Medulla oblongata (tissue), 1 donor: ENCODE results near the gene XPC.

Experiments
- DNase-seq: peaks from one replicate; pipeline ENCODE4 v3.0.0-alpha.2; 2015; ENCODE audit errors: extremely low spot score

XPC gene

DNA sequence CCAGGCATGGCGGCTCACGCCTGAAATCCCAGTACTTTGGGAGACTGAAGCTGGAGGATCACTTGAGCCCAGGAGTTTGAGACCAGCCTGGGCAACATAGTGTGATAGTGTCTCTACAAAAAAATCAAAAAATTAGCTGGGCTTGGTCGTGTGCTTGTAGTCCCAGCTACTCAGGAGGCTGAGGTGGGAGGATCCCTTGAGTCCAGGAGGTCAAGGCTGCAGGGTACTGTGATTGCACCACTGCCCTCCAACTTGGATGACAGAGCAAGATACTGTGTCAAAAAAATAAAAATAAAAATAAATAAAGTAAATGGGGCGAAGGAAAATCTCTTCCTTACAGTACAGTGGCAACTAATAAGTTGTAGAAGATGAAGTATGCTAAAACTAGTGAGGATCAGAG, 29.8 kb upstream of the XPC start:
- no peak for DNase-seq

GRCh38 chr3:14206548-14207177, 28.3 kb upstream of the XPC start:
- no peak for DNase-seq

- no peak for DNase-seq
Measured at GRCh38 chr3:14204515-14205284, 26.3 kb upstream of the XPC start.

DNA sequence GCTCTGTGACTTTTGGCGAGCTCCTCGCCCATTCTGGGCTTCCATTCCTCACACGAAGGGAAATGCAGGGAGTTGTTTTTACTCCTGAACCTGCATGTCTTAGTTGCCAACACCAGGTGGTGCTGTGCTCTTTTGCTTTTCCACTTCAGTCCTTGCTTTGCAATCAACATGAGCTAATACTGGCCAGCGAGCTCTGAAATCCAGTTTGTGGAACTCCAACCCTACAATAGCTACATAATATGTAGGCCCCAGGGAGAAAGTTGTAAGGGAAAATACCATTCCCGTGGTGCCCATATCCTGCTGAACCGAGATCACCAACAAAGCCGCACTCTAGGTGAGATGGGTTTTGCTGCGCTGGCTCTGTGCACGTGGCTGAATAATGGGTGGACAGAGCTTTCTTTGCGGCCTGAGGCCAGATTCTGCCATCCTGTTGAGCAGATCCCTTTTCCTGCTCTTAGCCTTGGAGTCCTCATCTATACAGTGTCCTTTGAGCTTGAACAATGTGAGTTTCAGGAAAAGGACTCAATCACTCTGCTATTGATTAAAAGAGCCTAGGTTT, 25.2 kb upstream of the XPC start:
- DNase-seq: peak; percentile 90

DNA sequence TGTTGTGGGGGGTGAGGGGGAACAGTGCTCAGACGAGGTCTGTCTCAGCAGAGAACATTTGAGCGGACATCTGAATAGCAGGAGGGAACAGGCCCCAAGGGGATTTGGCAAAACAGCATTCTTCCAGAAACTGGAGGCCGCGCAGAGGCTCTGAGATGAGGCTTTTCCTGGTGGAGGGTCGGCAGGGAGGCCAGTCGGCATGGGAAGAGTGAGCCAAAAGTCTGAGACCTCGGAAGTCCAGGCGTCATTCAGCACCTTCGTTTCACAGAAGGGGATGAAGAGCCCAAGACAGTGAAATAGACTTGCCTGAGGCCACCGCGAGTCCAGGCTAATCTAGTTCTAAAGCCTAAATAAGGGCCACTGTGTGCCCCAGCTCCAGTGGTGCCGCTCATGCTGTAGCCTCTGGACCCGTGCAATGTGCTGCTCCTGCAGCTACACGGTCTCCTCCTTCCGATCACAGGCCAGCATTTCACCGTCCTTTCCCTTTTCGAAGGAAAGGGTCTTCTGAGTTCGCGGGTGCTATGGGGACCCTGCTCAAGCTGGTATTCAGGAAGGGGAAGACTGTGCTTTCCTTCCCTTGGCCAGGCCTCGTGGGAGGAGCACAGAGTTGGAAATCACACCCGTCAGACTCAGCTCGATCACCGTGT, 24.6 kb upstream of the XPC start:
- no peak for DNase-seq

- DNase-seq: no peak
Measured at GRCh38 chr3:14201940-14202684, 23.7 kb upstream of the XPC start.

DNA sequence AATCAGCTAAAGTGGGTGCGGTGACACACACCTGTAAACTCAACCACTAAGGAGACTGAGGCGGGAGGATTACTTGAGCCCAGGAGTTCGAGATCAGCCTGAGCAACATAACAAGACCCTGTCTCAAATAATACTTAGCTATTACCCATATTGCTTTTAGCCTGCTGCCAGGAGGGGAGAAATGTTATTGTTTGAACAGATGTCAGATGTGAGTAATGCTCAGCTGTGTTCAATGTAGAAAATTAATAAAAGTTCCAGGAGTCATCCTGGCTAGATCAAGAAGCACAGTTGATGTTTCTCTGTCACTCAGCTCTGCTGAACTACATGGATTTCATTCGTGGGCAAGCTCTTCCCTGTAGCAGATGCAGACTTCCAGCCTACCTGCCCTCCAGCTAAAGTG, 22.4 kb upstream of the XPC start:
- no peak for DNase-seq

- DNase-seq: no peak
Measured at GRCh38 chr3:14200276-14200675, 21.9 kb upstream of the XPC start.

DNA sequence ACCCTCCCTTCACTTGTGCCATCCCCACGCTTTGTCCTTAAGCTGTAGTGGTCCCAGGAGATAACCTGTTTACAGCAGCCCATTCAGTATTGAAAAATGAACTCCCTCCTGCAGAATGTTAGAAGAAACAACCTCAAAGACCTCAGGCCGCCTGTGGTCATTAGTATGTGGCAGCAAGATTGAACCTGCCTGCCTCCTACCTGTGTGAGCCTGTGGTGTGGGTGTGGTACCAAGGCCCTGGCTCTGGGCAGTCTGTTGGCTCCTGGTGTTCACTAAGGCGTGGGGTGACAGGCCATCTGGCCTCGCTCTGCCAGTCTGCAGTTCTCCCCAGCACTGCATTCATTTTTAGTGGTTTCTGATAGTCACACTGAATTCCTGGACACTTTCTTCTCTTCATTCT, 21.2 kb upstream of the XPC start:
- DNase-seq: no peak

DNA sequence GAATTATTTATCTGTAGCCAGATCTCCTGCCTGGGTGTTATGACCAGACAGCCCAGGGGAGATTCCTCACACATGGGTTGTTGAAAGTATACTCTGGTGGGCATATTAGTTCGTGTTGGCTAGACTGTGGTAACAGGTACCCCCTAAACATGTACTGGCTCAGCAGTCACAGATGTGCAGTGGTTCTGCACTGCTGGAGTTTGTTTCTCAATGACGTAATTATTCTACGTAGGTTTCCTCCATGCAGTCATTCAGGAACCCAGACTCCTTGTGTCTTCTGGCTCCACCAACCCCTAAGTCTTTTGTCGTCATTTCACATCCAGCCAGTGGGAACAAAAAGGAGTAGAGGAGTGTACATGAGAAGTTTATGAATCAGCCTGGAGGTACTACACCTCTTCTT, 16.5 kb upstream of the XPC start:
- DNase-seq: no peak

DNA sequence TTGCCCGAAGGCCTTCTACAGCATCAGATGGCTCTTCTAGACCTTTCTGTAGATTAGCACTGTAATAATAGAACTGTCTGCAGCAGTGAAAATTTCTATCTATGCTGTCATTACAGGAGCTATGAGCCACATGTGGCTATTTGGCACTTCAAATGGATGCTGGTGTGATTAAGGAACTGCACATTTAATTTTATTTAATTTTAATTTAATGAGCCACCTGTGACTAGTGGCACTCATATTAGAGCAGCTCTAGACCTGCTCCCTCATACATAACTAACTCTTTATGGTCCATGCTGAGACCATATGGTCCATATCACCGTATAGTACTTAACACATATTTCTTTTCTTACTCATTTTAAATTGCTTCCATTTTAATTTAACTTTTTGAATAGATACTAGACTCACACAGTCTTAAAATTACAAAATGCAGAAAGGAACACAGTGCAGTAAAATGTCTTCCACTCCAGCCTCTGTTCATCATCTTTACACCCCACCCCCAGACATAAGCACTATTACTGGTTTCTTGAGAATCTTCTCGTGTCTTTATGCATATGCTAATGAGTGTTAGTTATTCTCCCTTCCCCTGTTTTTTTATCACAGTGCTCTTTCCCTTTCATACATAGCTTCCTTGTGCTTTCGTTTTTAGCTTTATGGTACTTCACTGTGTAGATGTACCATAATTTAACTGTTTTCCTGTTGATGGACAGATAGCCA, 9.8 kb upstream of the XPC start:
- DNase-seq: no peak

- no peak for DNase-seq
Measured at GRCh38 chr3:14186854-14187458, 8.6 kb upstream of the XPC start.

DNA sequence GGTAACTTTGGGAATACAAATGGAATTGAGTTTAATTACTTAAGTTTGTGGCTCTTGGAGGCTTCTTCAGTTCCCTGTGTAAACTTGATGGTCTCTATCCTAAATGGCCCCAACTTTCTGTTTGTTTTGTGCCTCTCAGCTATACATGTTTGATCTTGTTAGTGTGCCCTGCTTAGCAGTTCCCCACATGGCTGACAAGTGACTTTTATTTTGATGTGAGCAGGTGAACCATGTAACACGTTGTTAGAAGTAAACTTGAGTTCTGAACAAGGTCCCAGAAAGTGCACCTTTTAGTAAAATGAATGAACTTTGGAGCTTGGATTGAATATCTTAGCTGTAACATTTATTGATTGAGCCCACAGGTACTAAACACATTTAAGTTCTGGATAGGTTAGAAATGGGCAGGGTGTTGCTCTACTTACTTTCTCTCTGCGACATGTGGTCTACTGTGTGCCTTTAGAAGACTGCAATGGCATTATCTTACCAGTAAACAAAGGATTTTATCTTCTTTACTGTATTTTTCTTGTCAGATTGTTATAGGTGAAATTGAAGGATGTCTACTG, 4.7 kb upstream of the XPC start:
- DNase-seq: no peak

GRCh38 chr3:14181253-14181652, 2.9 kb upstream of the XPC start:
- no peak for DNase-seq

DNA sequence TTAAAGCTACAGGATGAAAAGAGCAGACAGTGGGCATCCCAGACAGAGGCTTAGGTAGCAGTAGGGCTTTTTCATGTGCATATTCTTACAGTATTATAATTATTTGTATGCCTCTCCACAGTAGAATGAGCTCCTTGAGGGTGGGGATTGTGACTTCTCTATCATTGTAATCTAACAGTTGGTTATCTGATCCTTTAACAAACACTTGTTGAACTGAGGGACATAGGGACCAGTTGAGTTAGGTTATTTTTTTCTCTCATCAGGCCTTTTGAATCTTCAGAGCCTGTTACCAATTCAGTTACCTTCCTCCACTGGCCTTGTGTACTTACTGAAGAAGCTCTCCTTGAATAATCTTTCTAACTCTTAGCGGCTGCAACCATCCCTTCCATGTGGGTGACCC, 1.4 kb upstream of the XPC start:
- DNase-seq: no peak

DNA sequence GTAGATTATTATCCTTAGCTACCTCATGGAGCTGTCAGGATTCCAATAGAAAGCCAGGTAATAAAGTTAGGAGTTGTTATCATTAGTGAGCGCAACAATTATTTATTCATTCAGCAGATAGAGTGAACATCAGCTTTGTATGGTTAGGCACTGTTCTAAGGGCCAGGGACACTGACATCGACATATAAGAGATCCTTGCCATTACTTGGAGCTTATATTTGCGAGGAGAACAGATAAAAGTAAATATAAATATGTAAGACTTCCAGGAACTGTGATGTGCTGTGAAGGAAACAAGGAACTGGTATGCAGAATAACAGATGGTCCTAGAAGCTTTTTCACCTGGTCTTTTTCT, 689 bp upstream of the XPC start:
- no peak for DNase-seq

- DNase-seq: peak; percentile 39
Measured at GRCh38 chr3:14177580-14178246, 688 bp downstream of the XPC start.

- DNase-seq: no peak
Measured at GRCh38 chr3:14175383-14176037, 2.9 kb downstream of the XPC start.

- no peak for DNase-seq
Measured at GRCh38 chr3:14174483-14174882, 3.9 kb downstream of the XPC start.

DNA sequence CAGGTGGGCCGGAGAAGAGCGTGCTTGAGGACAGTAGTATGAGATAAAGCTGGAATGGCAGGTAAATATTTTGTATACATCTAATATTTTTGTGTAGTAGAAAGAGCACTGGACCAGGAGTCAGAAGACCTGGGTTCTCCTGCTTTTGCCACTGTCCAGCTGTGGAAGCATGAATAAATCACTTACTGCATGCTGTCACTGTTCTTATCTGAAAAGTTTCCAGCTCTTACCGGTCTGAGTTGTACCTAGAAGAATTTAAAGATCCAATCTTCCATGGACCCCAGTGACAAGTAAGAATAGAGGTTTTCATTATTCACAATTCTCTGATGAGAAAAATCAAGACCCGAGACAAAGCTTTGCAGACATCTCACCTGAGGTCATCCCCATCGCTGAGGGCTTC, 5.9 kb downstream of the XPC start:
- no peak for DNase-seq
